ENCODE measurements around the gene ARRB2. TPM values are rescaled to one million over a fixed set of nuclear protein-coding genes. Genes with fewer than 3 reads are reported as not detected.

ARRB2 gene
- total and polyA plus RNA-seq, 2 of the 4 experiments (the other 2 are of a cell fraction) = 3.9 to 10.6 TPM

DNA sequence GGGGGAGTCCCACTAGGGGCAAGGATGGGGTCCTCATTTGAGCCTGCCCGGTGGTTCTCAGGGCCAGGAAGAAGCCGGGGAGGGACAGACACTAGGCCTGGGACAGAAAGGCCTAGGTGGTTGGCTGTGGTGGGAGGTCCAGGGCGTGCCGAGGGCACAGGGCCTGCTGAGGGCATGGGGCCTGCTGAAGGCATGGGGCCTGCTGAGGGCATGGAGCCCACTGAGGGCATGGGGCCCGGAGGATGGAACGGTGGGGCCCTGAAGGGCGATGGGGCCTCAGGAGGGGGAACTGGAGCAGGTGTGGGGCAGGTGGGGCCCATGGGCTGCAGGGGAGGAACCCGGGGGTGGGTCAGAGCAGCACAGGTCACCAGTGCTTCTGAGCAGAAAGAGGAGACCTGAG lies 37.7 kb upstream of the ARRB2 start:
- no peak overlapping the region for H3K23ac ChIP-seq (ENCODE audit: low read depth, low read length)
- TF ChIP-seq CHD1 (IDR thresholded peaks at IDR 0.05; ENCODE audit: low read depth, low read length) = no peak
- no peak overlapping the region for H3K9ac ChIP-seq (ENCODE audit: low read depth, low read length)
- intact Hi-C loops (cut with micrococcal nuclease) = no loop called here
- BruUV-seq (replicated peaks) = no TSS peak
- H3K9me3 ChIP-seq (ENCODE audit: control insufficient read depth, insufficient read depth, low read length) = no peaks in the 10 kb centered on the region
- no peaks in the 10 kb centered on the region for H3K4me1 ChIP-seq (ENCODE audit: control insufficient read depth, insufficient read depth, low read length)
- dilution Hi-C loops (cut with HindIII; ENCODE audit: low sequenced_read_pairs, unreplicated experiment) = no loop called here
- peaks cover 52% of the 10 kb centered on the region for H3K36me3 ChIP-seq (ENCODE audit: control insufficient read depth, insufficient read depth, low read length)
- 97% methylated on average over 3 of the region's 8 CpGs; no CpG with 5 or more reads in 1 of the 2 experiments for WGBS, 2 experiments (ENCODE audit: extremely low coverage in 2 of 2, insufficient read length in 1 of 2)
- no peak overlapping the region for H4K8ac ChIP-seq (ENCODE audit: low read depth in 2 of 2, low read length in 2 of 2)
- H3K14ac ChIP-seq (replicated peaks; ENCODE audit: low read depth, low read length) = no peak overlapping the region
- no peak overlapping the region for H3K18ac ChIP-seq (ENCODE audit: low read depth, low read length)
- H4K5ac ChIP-seq (ENCODE audit: low read depth, low read length) = no peak overlapping the region
- H3K27ac ChIP-seq (ENCODE audit: insufficient read depth, low read length) = no peak overlapping the region
- H3K9me1 ChIP-seq (ENCODE audit: insufficient read depth, low read length) = no peaks in the 10 kb centered on the region
- H2AK9ac ChIP-seq (replicated peaks; ENCODE audit: low read depth, low read length, poor library complexity) = no peak overlapping the region
- ATAC-seq (ENCODE audit: low read depth) (no peak), DNase-seq (no peak)
- POLR2A ChIA-PET (ENCODE audit: unreplicated experiment) = no interaction called here
- no peak overlapping the region for H3K56ac ChIP-seq (ENCODE audit: extremely low read depth, insufficient read depth, low read length)
- in situ Hi-C loops (cut with MboI; ENCODE audit: low sequenced_read_pairs) = no loop called here
- CTCF ChIA-PET = no interaction called here
- no peak overlapping the region for H2AFZ ChIP-seq (replicated peaks; ENCODE audit: low read length, poor library complexity)
- H3K4me2 ChIP-seq (ENCODE audit: low read depth, low read length) = no peak overlapping the region
- no peak overlapping the region for H2AK5ac ChIP-seq (ENCODE audit: low read depth, low read length)
- peaks cover 12% of the 10 kb centered on the region; the same call in 1 of the 2 replicates for H4K20me1 ChIP-seq (ENCODE audit: insufficient read depth, low read length)
- H3K4ac ChIP-seq (ENCODE audit: low read depth, low read length) = no peak overlapping the region
- no peak overlapping the region for H3K4me3 ChIP-seq (ENCODE audit: insufficient read depth, low read depth, low read length)
- peaks cover under 1% of the 10 kb centered on the region; the same call in 1 of the 2 replicates for H3K27me3 ChIP-seq (ENCODE audit: control insufficient read depth, insufficient read depth, low read length)
- H2BK120ac ChIP-seq (ENCODE audit: low read depth, low read length) = no peak overlapping the region
- no peak overlapping the region for H2BK5ac ChIP-seq (ENCODE audit: low read depth, low read length, poor library complexity, severe bottlenecking)
- H4K91ac ChIP-seq (ENCODE audit: insufficient read depth, low read depth, low read length) = no peak overlapping the region
- H3K79me1 ChIP-seq (ENCODE audit: low read depth in 1 of 2, low read length in 2 of 2) = no peaks in the 10 kb centered on the region
- H2BK20ac ChIP-seq (ENCODE audit: low read depth, low read length) = no peak overlapping the region
- no peak overlapping the region for H2BK15ac ChIP-seq (ENCODE audit: low read depth, low read length)
